ENCODE data around the gene ARHGEF37. TPM values are rescaled to one million over a fixed set of nuclear protein-coding genes. Genes with fewer than 3 reads are reported as not detected.
"Not testable (repeated sequence)": the region's sequence is repeated elsewhere in the genome, so short reads cannot be mapped to it uniquely, and the experiment has no call there.

ARHGEF37 gene
- total RNA-seq, 1 donor = 0.72 TPM

GRCh38 chr5:149564542-149565140 lies 16.7 kb upstream of the ARHGEF37 start:
- H2AFZ ChIP-seq (ENCODE audit: low read length); H3K36me3 ChIP-seq (ENCODE audit: insufficient read depth, low read length); H3K9me3 ChIP-seq (ENCODE audit: low read depth, low read length); H4K20me1 ChIP-seq (ENCODE audit: insufficient read depth, low read length); H3K79me2 ChIP-seq (ENCODE audit: insufficient read depth, low read length); H3K27me3 ChIP-seq (ENCODE audit: insufficient read depth, low read length); H3K4me3 ChIP-seq (ENCODE audit: insufficient read depth, low read length): not testable (repeated sequence)
- TF ChIP-seq CTCF (IDR thresholded peaks at IDR 0.05; ENCODE audit: extremely low read depth, low read depth, low read length) = peak; percentile 59
- Histone ChIP-seq H3K4me2 (ENCODE audit: insufficient read depth, low read length) (peak overlapping the region; percentile 44), H3K27ac (ENCODE audit: low read depth, low read length) (peak overlapping the region; percentile 89), H3K4me1 (ENCODE audit: insufficient read depth, low read length) (peaks cover 36% of the 10 kb centered on the region)
- peak; percentile 84 for DNase-seq (ENCODE audit: insufficient read length, low spot score, missing footprints)

GRCh38 chr5:149567226-149567625 lies 14.1 kb upstream of the ARHGEF37 start:
- Histone ChIP-seq H3K27ac (ENCODE audit: low read depth, low read length) (no peak overlapping the region), H3K4me3 (ENCODE audit: insufficient read depth, low read length) (no peak overlapping the region), H3K4me2 (ENCODE audit: insufficient read depth, low read length) (no peak overlapping the region), H2AFZ (ENCODE audit: low read length) (no peak overlapping the region), H4K20me1 (ENCODE audit: insufficient read depth, low read length) (no peaks in the 10 kb centered on the region), H3K79me2 (ENCODE audit: insufficient read depth, low read length) (no peaks in the 10 kb centered on the region), H3K4me1 (ENCODE audit: insufficient read depth, low read length) (peaks cover 24% of the 10 kb centered on the region), H3K36me3 (ENCODE audit: insufficient read depth, low read length) (no peaks in the 10 kb centered on the region), H3K9me3 (ENCODE audit: low read depth, low read length) (no peaks in the 10 kb centered on the region), H3K27me3 (ENCODE audit: insufficient read depth, low read length) (no peaks in the 10 kb centered on the region)
- DNase-seq (ENCODE audit: insufficient read length, low spot score, missing footprints) = no peak
- no peak for TF ChIP-seq CTCF (IDR thresholded peaks at IDR 0.05; ENCODE audit: extremely low read depth, low read depth, low read length)

GRCh38 chr5:149572170-149572569 lies 9.1 kb upstream of the ARHGEF37 start:
- H3K4me3 ChIP-seq (ENCODE audit: insufficient read depth, low read length) = no peak overlapping the region
- H3K27me3 ChIP-seq (ENCODE audit: insufficient read depth, low read length) = no peaks in the 10 kb centered on the region
- DNase-seq (ENCODE audit: insufficient read length, low spot score, missing footprints) = no peak
- H3K27ac ChIP-seq (ENCODE audit: low read depth, low read length) = no peak overlapping the region
- no peaks in the 10 kb centered on the region for H4K20me1 ChIP-seq (ENCODE audit: insufficient read depth, low read length)
- no peaks in the 10 kb centered on the region for H3K79me2 ChIP-seq (ENCODE audit: insufficient read depth, low read length)
- no peaks in the 10 kb centered on the region for H3K4me1 ChIP-seq (ENCODE audit: insufficient read depth, low read length)
- no peak for TF ChIP-seq CTCF (IDR thresholded peaks at IDR 0.05; ENCODE audit: extremely low read depth, low read depth, low read length)
- H3K4me2 ChIP-seq (ENCODE audit: insufficient read depth, low read length) = no peak overlapping the region
- no peaks in the 10 kb centered on the region for H3K36me3 ChIP-seq (ENCODE audit: insufficient read depth, low read length)
- H3K9me3 ChIP-seq (ENCODE audit: low read depth, low read length) = no peaks in the 10 kb centered on the region
- no peak overlapping the region for H2AFZ ChIP-seq (ENCODE audit: low read length)

GRCh38 chr5:149572576-149573231 lies 8.6 kb upstream of the ARHGEF37 start:
- no peaks in the 10 kb centered on the region for H3K79me2 ChIP-seq (ENCODE audit: insufficient read depth, low read length)
- H3K36me3 ChIP-seq (ENCODE audit: insufficient read depth, low read length) = no peaks in the 10 kb centered on the region
- no peaks in the 10 kb centered on the region for H3K9me3 ChIP-seq (ENCODE audit: low read depth, low read length)
- H3K4me3 ChIP-seq (ENCODE audit: insufficient read depth, low read length) = no peak overlapping the region
- H3K27me3 ChIP-seq (ENCODE audit: insufficient read depth, low read length) = no peaks in the 10 kb centered on the region
- no peak for TF ChIP-seq CTCF (IDR thresholded peaks at IDR 0.05; ENCODE audit: extremely low read depth, low read depth, low read length)
- H2AFZ ChIP-seq (ENCODE audit: low read length) = no peak overlapping the region
- DNase-seq (ENCODE audit: insufficient read length, low spot score, missing footprints) = no peak
- no peak overlapping the region for H3K4me2 ChIP-seq (ENCODE audit: insufficient read depth, low read length)
- H3K4me1 ChIP-seq (ENCODE audit: insufficient read depth, low read length) = no peaks in the 10 kb centered on the region
- H3K27ac ChIP-seq (ENCODE audit: low read depth, low read length) = no peak overlapping the region
- H4K20me1 ChIP-seq (ENCODE audit: insufficient read depth, low read length) = no peaks in the 10 kb centered on the region
